Retinal pigment epithelial cell (primary cell): ENCODE results near the gene SUMO1.

Experiments
- DNase-seq: peaks from one replicate; pipeline ENCODE4 v3.0.0-alpha.2; 2010; ENCODE audit warnings: low read depth
- H3K4me3 ChIP-seq: 2 replicates; pipeline ENCODE4 v1.5.1; 2011; ENCODE audit warnings: mild to moderate bottlenecking, low read length, control low read depth, moderate library complexity
- CTCF ChIP-seq: conservative IDR thresholded peaks from 2 replicates; pipeline ENCODE4 v1.5.1; 2011; ENCODE audit warnings: low read depth, low read length, control low read depth, inconsistent platforms

Gene SUMO1

GRCh38 chr2:202178346-202178958 is 59.9 kb downstream of the SUMO1 start:
- DNase-seq, result no peak
- H3K4me3 ChIP-seq, result no peak overlapping the region
- peak; percentile 89 for TF ChIP-seq CTCF

GRCh38 chr2:202172439-202173211 is 65.8 kb downstream of the SUMO1 start:
- TF ChIP-seq CTCF, result no peak
- H3K4me3 ChIP-seq, result no peak overlapping the region
- DNase-seq, result no peak

GRCh38 chr2:202171241-202171825 is 67.1 kb downstream of the SUMO1 start:
- DNase-seq, result no peak
- TF ChIP-seq CTCF, result peak; percentile 9
- peak overlapping the region; percentile 22 for H3K4me3 ChIP-seq

GRCh38 chr2:202169832-202170424 is 68.5 kb downstream of the SUMO1 start:
- no peak for TF ChIP-seq CTCF
- H3K4me3 ChIP-seq, result no peak overlapping the region

GRCh38 chr2:202169131-202169530 is 69.3 kb downstream of the SUMO1 start:
- DNase-seq, result no peak
- TF ChIP-seq CTCF, result no peak
- no peak overlapping the region for H3K4me3 ChIP-seq

More at GRCh38 chr2:202169832-202170424, 68.5 kb downstream of the SUMO1 start:
- DNase-seq, result no peak

- TF ChIP-seq CTCF, result no peak
- H3K4me3 ChIP-seq, result no peak overlapping the region
- DNase-seq, result no peak
These were observed 72.5 kb downstream of the SUMO1 start for GRCh38 chr2:202165945-202166344.
